Ovary (tissue), 9 donors: ENCODE results near the gene SH3PXD2A. TPM values are rescaled to one million over a fixed set of nuclear protein-coding genes. Genes with fewer than 3 reads are reported as not detected.

Source experiments
- DNase-seq, 5 donors: peaks; one replicate each; pipeline ENCODE4 v3.0.0-alpha.2; 2019 to 2020
- H3K27ac ChIP-seq, 2 donors: fragments of 200-600 bp; one replicate each; pipeline versions ENCODE4 v1.5.1 to v1.8.0; 2019 to 2022
- H3K27me3 ChIP-seq: fragments of 200-600 bp; one replicate; pipeline ENCODE4 v1.8.0; 2022
- H3K36me3 ChIP-seq: fragments of 200-600 bp; sonication (generic); one replicate; pipeline ENCODE4 v1.5.1; 2019
- H3K4me1 ChIP-seq: one replicate; pipeline ENCODE4 v1.8.1; 2013; ENCODE audit warnings: mild to moderate bottlenecking, moderate library complexity; ENCODE audit not compliant: insufficient read depth
- H3K4me3 ChIP-seq: fragments of 200-600 bp; sonication (generic); one replicate; pipeline ENCODE4 v1.5.1; 2017
- H3K9me3 ChIP-seq, 2 donors: fragments of 200-600 bp in 1 of 2; sonication (generic) in 1 of 2; one replicate each; pipeline versions ENCODE4 v1.5.1 to v1.8.1; 2013 to 2019; ENCODE audit warnings: mild to moderate bottlenecking in 1 of 2, moderate library complexity in 1 of 2
- CTCF ChIP-seq, 3 donors: fragments of 450-650 bp in 2 of 3; fragments of 200-600 bp in 1 of 3; IDR thresholded peaks; one replicate each; pipeline versions ENCODE4 v1.5.1 to v1.8.0; 2016 to 2022; ENCODE audit warnings: antibody characterized with exemption in 3 of 3, mild to moderate bottlenecking in 1 of 3
- EP300 ChIP-seq: sonication (generic); formaldehyde crosslinking; IDR thresholded peaks from one replicate; pipeline ENCODE4 v1.6.1; 2017; ENCODE audit warnings: antibody characterized with exemption
- POLR2A ChIP-seq: fragments of 450-650 bp; IDR thresholded peaks from one replicate; pipeline ENCODE4 v1.6.1; 2017; ENCODE audit warnings: antibody characterized with exemption, mild to moderate bottlenecking, moderate library complexity
- WGBS, 3 donors: extraction: QIAGEN DNeasy Blood & Tissue Kit in 1 of 3; methylation state at CpG; one replicate each; pipeline versions ENCODE4 v1.1.5 to v1.1.7; 2013 to 2017; 5-methylcytosine and 5-hydroxymethylcytosine counted together
- intact Hi-C, 4 donors: fragments of 100-400 bp; cut with DNase I; formaldehyde crosslinking; loops; one replicate each; pipeline versions ENCODE4 v1.11.0 to v1.15.1; 2022 to 2023
- polyA plus RNA-seq, 2 donors: library from polyadenylated mRNA; stranded (reverse); fragments of 200-250 nt in 1 of 2; fragments of 350-450 nt in 1 of 2; fragmentation: Illumina TruSeq in 1 of 2; extraction: RNeasy Lipid Tissue Mini Kit (QIAGEN cat#74804) in 1 of 2; gene quantifications; one replicate each; pipeline ENCODE4 v1.2.3, GENCODE V29; 2013 to 2014
- total RNA-seq, 7 donors: library from RNA; depleted of rRNA in 2 of 7; stranded (reverse); fragments of >200 nt in 2 of 7; fragmentation: NEBNext Ultra II Directional in 3 of 7; extraction: Animal tissue kit (Norgen Biotek cat#: 25700) in 3 of 7; gene quantifications; one replicate each; pipeline versions ENCODE4 v1.1.0 to v1.2.4, GENCODE V29; 2016 to 2023
- donor health status: DM: no; HTN: no; CAD: no; lungs with moderate emphysema.
- donor health status: DM: no; HTN: no; CAD: no.
- donor health status: Bipolar disorder and iron deficiency.
- donor health status: DM: yes; HTN: yes; CAD: no.
- donor health status: DM: no; HTN: no; CAD: no.
- donor health status: DM: yes; HTN: yes; CAD: no.

The SH3PXD2A gene
- total and polyA plus RNA-seq, 9 donors, result 15.3 to 82.9 (median 52.2) TPM

- no peak for DNase-seq
- no peaks in the 10 kb centered on the region for H3K9me3 ChIP-seq
- peaks cover 9% of the 10 kb centered on the region for H3K4me1 ChIP-seq
- TF ChIP-seq CTCF (IDR thresholded peaks at IDR 0.05) (no peak), POLR2A (no peak), EP300 (no peak)
- no peaks in the 10 kb centered on the region for H3K36me3 ChIP-seq
- no peak overlapping the region for H3K27ac ChIP-seq
- WGBS, 3 donors, result 37 to 38% (median 37%) methylated on average over 6 of the region's 6 CpGs
- no peak overlapping the region for H3K4me3 ChIP-seq
- H3K27me3 ChIP-seq, result no peaks in the 10 kb centered on the region
- intact Hi-C loops, result no loop called here
These were observed 11.4 kb downstream of the SH3PXD2A start for GRCh38 chr10:103843854-103844570.

- TF ChIP-seq CTCF (IDR thresholded peaks at IDR 0.05) (no peak), EP300 (no peak), POLR2A (no peak)
- no peak overlapping the region for H3K27ac ChIP-seq
These were observed 12.3 kb downstream of the SH3PXD2A start for GRCh38 chr10:103843045-103843444.

GRCh38 chr10:103842605-103843004, 12.8 kb downstream of the SH3PXD2A start:
- TF ChIP-seq EP300, result no peak
- no peak for TF ChIP-seq POLR2A
- no peak for TF ChIP-seq CTCF (IDR thresholded peaks at IDR 0.05)
- 47 to 63% (median 51%) methylated on average over 7 of the region's 7 CpGs for whole genome bisulfite sequencing, 3 donors
- Histone ChIP-seq H3K4me1 (peaks cover 9% of the 10 kb centered on the region), H3K4me3 (no peak overlapping the region), H3K9me3 (no peaks in the 10 kb centered on the region), H3K36me3 (no peaks in the 10 kb centered on the region), H3K27ac (no peak overlapping the region), H3K27me3 (no peaks in the 10 kb centered on the region)
- intact Hi-C loops, result no loop called here
- DNase-seq, result no peak

More at GRCh38 chr10:103843045-103843444, 12.3 kb downstream of the SH3PXD2A start:
- DNase-seq, result no peak
- Histone ChIP-seq H3K36me3 (no peaks in the 10 kb centered on the region), H3K4me1 (peaks cover 9% of the 10 kb centered on the region), H3K4me3 (no peak overlapping the region), H3K27me3 (no peaks in the 10 kb centered on the region), H3K9me3 (no peaks in the 10 kb centered on the region)
- 76 to 84% (median 81%) methylated on average over 3 of the region's 3 CpGs for WGBS, 3 donors
- intact Hi-C loops, result no loop called here

- no peak for DNase-seq
- WGBS, 3 donors, result 82 to 92% (median 86%) methylated on average over 7 of the region's 7 CpGs
- Histone ChIP-seq H3K27ac (no peak overlapping the region), H3K4me3 (no peak overlapping the region), H3K36me3 (no peaks in the 10 kb centered on the region), H3K27me3 (no peaks in the 10 kb centered on the region), H3K4me1 (peaks cover 9% of the 10 kb centered on the region), H3K9me3 (no peaks in the 10 kb centered on the region)
- intact Hi-C loops, result no loop called here
- TF ChIP-seq POLR2A (no peak), EP300 (no peak), CTCF (IDR thresholded peaks at IDR 0.05) (no peak)
These were observed 13.9 kb downstream of the SH3PXD2A start for GRCh38 chr10:103841519-103841918.
